ENCODE data around the gene TCEA3.

TCEA3 gene

GRCh38 chr1:23450894-23451293 lies 26.3 kb upstream of the TCEA3 start:
- DNase-seq (ENCODE audit: extremely low read depth, insufficient read length) = no peak
- H3K27me3 ChIP-seq (replicated peaks; ENCODE audit: control insufficient read depth, insufficient read depth, low read length) = peaks cover 1% of the 10 kb centered on the region; the same call in 1 of the 2 replicates
- no peak overlapping the region for H3K4me3 ChIP-seq (replicated peaks; ENCODE audit: low read depth, low read length)
- TF ChIP-seq CTCF (IDR thresholded peaks at IDR 0.05; ENCODE audit: insufficient read depth, low read length, poor library complexity, severe bottlenecking) = no peak
- no peaks in the 10 kb centered on the region for H3K36me3 ChIP-seq (ENCODE audit: control insufficient read depth, insufficient read depth, low read length)

GRCh38 chr1:23449958-23450357 lies 25.4 kb upstream of the TCEA3 start:
- no peak for DNase-seq (ENCODE audit: extremely low read depth, insufficient read length)
- H3K4me3 ChIP-seq (replicated peaks; ENCODE audit: low read depth, low read length) = no peak overlapping the region
- no peaks in the 10 kb centered on the region for H3K36me3 ChIP-seq (ENCODE audit: control insufficient read depth, insufficient read depth, low read length)
- TF ChIP-seq CTCF (IDR thresholded peaks at IDR 0.05; ENCODE audit: insufficient read depth, low read length, poor library complexity, severe bottlenecking) = no peak
- peaks cover 1% of the 10 kb centered on the region; the same call in 1 of the 2 replicates for H3K27me3 ChIP-seq (replicated peaks; ENCODE audit: control insufficient read depth, insufficient read depth, low read length)

DNA sequence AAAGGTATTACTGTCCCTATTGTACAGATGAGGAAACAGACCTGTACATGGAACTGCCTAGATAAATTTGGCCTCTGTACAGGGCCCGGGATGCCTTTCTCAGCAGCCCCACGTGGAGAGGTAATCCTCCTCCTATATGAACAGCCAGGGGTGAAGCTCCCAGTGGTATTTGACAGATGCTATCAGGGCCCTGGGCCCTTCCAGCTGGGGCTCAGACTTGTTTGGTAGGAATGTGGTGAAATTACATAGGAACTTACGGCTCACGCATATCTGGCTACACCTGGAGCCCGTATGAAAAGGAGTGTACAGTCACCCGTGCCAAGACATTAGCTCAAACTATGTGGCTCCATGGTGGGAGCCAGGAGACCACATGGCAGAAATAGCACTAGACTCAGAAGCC lies 24.8 kb upstream of the TCEA3 start:
- Histone ChIP-seq H3K4me3 (replicated peaks; ENCODE audit: low read depth, low read length) (no peak overlapping the region), H3K36me3 (ENCODE audit: control insufficient read depth, insufficient read depth, low read length) (no peaks in the 10 kb centered on the region), H3K27me3 (replicated peaks; ENCODE audit: control insufficient read depth, insufficient read depth, low read length) (no peaks in the 10 kb centered on the region)
- DNase-seq (ENCODE audit: extremely low read depth, insufficient read length) = no peak
- TF ChIP-seq CTCF (IDR thresholded peaks at IDR 0.05; ENCODE audit: insufficient read depth, low read length, poor library complexity, severe bottlenecking) = no peak

- Histone ChIP-seq H3K4me3 (replicated peaks; ENCODE audit: low read depth, low read length) (no peak overlapping the region), H3K36me3 (ENCODE audit: control insufficient read depth, insufficient read depth, low read length) (no peaks in the 10 kb centered on the region), H3K27me3 (replicated peaks; ENCODE audit: control insufficient read depth, insufficient read depth, low read length) (no peaks in the 10 kb centered on the region)
- no peak for TF ChIP-seq CTCF (IDR thresholded peaks at IDR 0.05; ENCODE audit: insufficient read depth, low read length, poor library complexity, severe bottlenecking)
- DNase-seq (ENCODE audit: extremely low read depth, insufficient read length) = no peak
Measured at GRCh38 chr1:23448846-23449245, 24.3 kb upstream of the TCEA3 start.

GRCh38 chr1:23446661-23447310 lies 22.2 kb upstream of the TCEA3 start:
- TF ChIP-seq CTCF (IDR thresholded peaks at IDR 0.05; ENCODE audit: insufficient read depth, low read length, poor library complexity, severe bottlenecking) = no peak
- no peak for DNase-seq (ENCODE audit: extremely low read depth, insufficient read length)
- H3K36me3 ChIP-seq (ENCODE audit: control insufficient read depth, insufficient read depth, low read length) = no peaks in the 10 kb centered on the region

More at GRCh38 chr1:23446661-23447310, 22.2 kb upstream of the TCEA3 start:
- Histone ChIP-seq H3K4me3 (replicated peaks; ENCODE audit: low read depth, low read length) (no peak overlapping the region), H3K27me3 (replicated peaks; ENCODE audit: control insufficient read depth, insufficient read depth, low read length) (no peaks in the 10 kb centered on the region)

Measured in GM06990 (cell line).